Activated naive CD4-positive, alpha-beta T cell treated with anti-CD3 and anti-CD28 coated beads, Interleukin-2, amount 10 ng/mL, durations not matched to agents 7 days and 5 days (primary cell): ENCODE results near the gene CD52.
"Not testable (repeated sequence)": the region's sequence is repeated elsewhere in the genome, so short reads cannot be mapped to it uniquely, and the experiment has no call there.

Experiments
- CTCF ChIA-PET: fragments of 350-600 bp; sonication (Branson Sonifier 250); formaldehyde crosslinking; loops from one replicate; lab custom pipeline; 2021; ENCODE audit warnings: antibody characterized with exemption; lab: Charles Lee
- DNase-seq: peaks from one replicate; pipeline ENCODE4 v3.0.0-alpha.2; 2020
- H3K27ac Mint-ChIP-seq: one replicate; pipeline ENCODE4 v1.8.0; 2021; ENCODE audit warnings: mild to moderate bottlenecking, moderate library complexity, mixed read lengths
- H3K27me3 Mint-ChIP-seq: one replicate; pipeline ENCODE4 v1.8.0; 2021; ENCODE audit warnings: mild to moderate bottlenecking, mixed read lengths
- H3K36me3 Mint-ChIP-seq: one replicate; pipeline ENCODE4 v1.8.0; 2021; ENCODE audit warnings: mixed read lengths
- H3K4me1 Mint-ChIP-seq: one replicate; pipeline ENCODE4 v1.8.0; 2021; ENCODE audit warnings: mixed read lengths
- H3K4me3 Mint-ChIP-seq: one replicate; pipeline ENCODE4 v1.8.0; 2021; ENCODE audit warnings: mild to moderate bottlenecking, moderate library complexity, mixed read lengths
- H3K9me3 Mint-ChIP-seq: one replicate; pipeline ENCODE4 v1.8.0; 2021; ENCODE audit warnings: mixed read lengths

The CD52 gene

DNA sequence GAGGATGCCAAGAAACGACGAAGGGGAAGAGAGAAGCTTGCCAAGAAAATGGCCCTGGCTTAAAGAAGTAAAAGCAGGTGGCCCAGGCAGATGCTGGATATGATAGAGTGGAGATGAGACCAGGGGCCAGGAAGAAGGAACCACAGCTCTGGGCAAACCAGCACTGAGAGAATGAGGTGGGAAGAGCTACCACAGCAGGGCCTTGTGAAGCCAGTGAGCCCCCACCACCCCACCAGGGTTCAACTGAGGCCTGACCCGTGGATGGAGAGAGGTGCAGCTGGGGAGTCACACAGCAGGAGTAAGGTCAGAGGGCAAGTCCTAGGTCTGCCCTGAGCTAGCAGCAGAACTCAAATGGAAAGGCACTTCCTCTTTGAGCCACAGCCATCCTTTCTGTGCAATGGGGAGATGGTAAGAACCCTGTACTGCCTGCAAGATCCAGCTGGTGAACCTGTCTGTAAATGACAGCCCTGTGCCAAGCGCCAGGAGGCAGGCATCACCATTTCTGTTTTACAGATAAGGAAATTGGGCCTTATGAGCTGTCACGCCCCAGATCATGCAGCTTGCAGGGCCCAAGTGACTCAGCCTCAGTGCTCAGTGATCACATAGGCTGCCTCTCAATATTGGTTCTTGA is 29.3 kb upstream of the CD52 start:
- H3K27me3 Mint-ChIP-seq = no peaks in the 10 kb centered on the region
- peak overlapping the region; percentile 98 for H3K27ac Mint-ChIP-seq
- CTCF ChIA-PET = interaction anchor here (0.6 to 18.0 kb wide), 15 partner anchors 9 to 129 kb away, joined by 3 to 632 read pairs (median 6); partner anchors contain the start of genes CD52, CEP85, SH3BGRL3 and UBXN11
- peak; percentile 76 for DNase-seq
- H3K4me1 Mint-ChIP-seq = peaks cover 91% of the 10 kb centered on the region
- peaks cover 30% of the 10 kb centered on the region for H3K36me3 Mint-ChIP-seq
- peak overlapping the region; percentile 37 for H3K4me3 Mint-ChIP-seq
- no peaks in the 10 kb centered on the region for H3K9me3 Mint-ChIP-seq

GRCh38 chr1:26289158-26290059 is 28.3 kb upstream of the CD52 start:
- no peaks in the 10 kb centered on the region for H3K27me3 Mint-ChIP-seq
- H3K9me3 Mint-ChIP-seq = no peaks in the 10 kb centered on the region
- CTCF ChIA-PET = interaction anchor here (1.2 to 18.0 kb wide), 12 partner anchors 10 to 128 kb away, joined by 3 to 632 read pairs (median 7); partner anchors contain the start of genes CD52, CEP85 and UBXN11
- peaks cover 31% of the 10 kb centered on the region for H3K36me3 Mint-ChIP-seq
- peak; percentile 66 for DNase-seq
- peaks cover 81% of the 10 kb centered on the region for H3K4me1 Mint-ChIP-seq
- peak overlapping the region; percentile 98 for H3K27ac Mint-ChIP-seq
- H3K4me3 Mint-ChIP-seq = peak overlapping the region; percentile 53

GRCh38 chr1:26290122-26290881 is 27.5 kb upstream of the CD52 start:
- DNase-seq = no peak
- peak overlapping the region; percentile 53 for H3K4me3 Mint-ChIP-seq
- H3K4me1 Mint-ChIP-seq = peaks cover 72% of the 10 kb centered on the region
- peak overlapping the region; percentile 98 for H3K27ac Mint-ChIP-seq
- CTCF ChIA-PET = interaction anchor here (2.7 to 18.0 kb wide), 5 partner anchors 11 to 127 kb away, joined by 9 to 632 read pairs (median 76); partner anchors contain the start of genes CD52 and UBXN11
- H3K9me3 Mint-ChIP-seq = no peaks in the 10 kb centered on the region
- H3K36me3 Mint-ChIP-seq = peaks cover 22% of the 10 kb centered on the region
- H3K27me3 Mint-ChIP-seq = no peaks in the 10 kb centered on the region

DNA sequence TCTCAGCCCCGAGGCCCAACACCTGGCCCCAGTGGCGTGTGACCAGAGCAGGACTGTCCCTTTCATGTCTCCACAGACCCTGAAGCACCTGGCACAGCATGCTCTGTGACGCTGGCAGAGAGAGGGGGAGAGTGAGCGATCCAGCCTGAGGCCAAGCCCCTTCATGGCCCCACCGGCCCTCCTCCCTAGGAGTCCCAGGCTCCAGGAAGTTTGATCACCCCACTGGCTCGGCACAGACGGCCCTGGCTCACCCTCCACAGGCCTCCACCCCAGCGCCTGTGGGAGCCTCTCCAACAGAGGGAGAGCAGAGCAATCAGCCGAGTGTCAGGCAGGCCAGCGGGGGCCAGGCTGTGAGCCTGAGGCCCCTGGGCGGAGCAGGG is 26.9 kb upstream of the CD52 start:
- Mint-ChIP-seq H3K27me3 (no peaks in the 10 kb centered on the region), H3K4me3 (no peak overlapping the region), H3K4me1 (peaks cover 66% of the 10 kb centered on the region)

GRCh38 chr1:26291433-26291832 is 26.3 kb upstream of the CD52 start:
- peaks cover 61% of the 10 kb centered on the region for H3K4me1 Mint-ChIP-seq
- H3K27ac Mint-ChIP-seq = peak overlapping the region; percentile 98
- no peaks in the 10 kb centered on the region for H3K27me3 Mint-ChIP-seq
- peaks cover 29% of the 10 kb centered on the region for H3K36me3 Mint-ChIP-seq
- DNase-seq = no peak
- H3K4me3 Mint-ChIP-seq = no peak overlapping the region
- no peaks in the 10 kb centered on the region for H3K9me3 Mint-ChIP-seq
- CTCF ChIA-PET = no interaction called here

More for the DNA sequence above, 26.9 kb upstream of the CD52 start:
- Mint-ChIP-seq H3K36me3 (peaks cover 24% of the 10 kb centered on the region), H3K27ac (peak overlapping the region; percentile 98), H3K9me3 (no peaks in the 10 kb centered on the region)
- CTCF ChIA-PET = interaction anchor here (7.1 to 18.0 kb wide), 3 partner anchors 15 to 32 kb away, joined by 76 to 632 read pairs (median 119); partner anchors contain the start of genes CD52 and UBXN11
- DNase-seq = no peak

GRCh38 chr1:26291939-26292338 is 25.8 kb upstream of the CD52 start:
- no peak overlapping the region for H3K4me3 Mint-ChIP-seq
- H3K27ac Mint-ChIP-seq = peak overlapping the region; percentile 98
- peaks cover 29% of the 10 kb centered on the region for H3K36me3 Mint-ChIP-seq
- no peak for DNase-seq
- no peaks in the 10 kb centered on the region for H3K9me3 Mint-ChIP-seq
- peaks cover 55% of the 10 kb centered on the region for H3K4me1 Mint-ChIP-seq
- CTCF ChIA-PET = interaction anchor here (0.9 kb wide), 1 partner anchor 25 kb away, joined by 3 read pairs; no protein-coding TSS in a partner anchor
- H3K27me3 Mint-ChIP-seq = no peaks in the 10 kb centered on the region

- CTCF ChIA-PET = interaction anchor here (0.6 to 0.9 kb wide), 2 partner anchors 8 to 24 kb away, joined by 3 read pairs; no protein-coding TSS in a partner anchor
- H3K27me3 Mint-ChIP-seq, H3K4me3 Mint-ChIP-seq, H3K9me3 Mint-ChIP-seq, DNase-seq: not testable (repeated sequence)
- peaks cover 48% of the 10 kb centered on the region for H3K4me1 Mint-ChIP-seq
- H3K36me3 Mint-ChIP-seq = peaks cover 29% of the 10 kb centered on the region
- peak overlapping the region; percentile 55 for H3K27ac Mint-ChIP-seq
These were observed 25.0 kb upstream of the CD52 start for GRCh38 chr1:26292735-26293134.

- H3K27me3 Mint-ChIP-seq = no peaks in the 10 kb centered on the region
- H3K4me3 Mint-ChIP-seq = no peak overlapping the region
- DNase-seq = no peak
- peaks cover 27% of the 10 kb centered on the region for H3K36me3 Mint-ChIP-seq
- peaks cover 35% of the 10 kb centered on the region for H3K4me1 Mint-ChIP-seq
- no peak overlapping the region for H3K27ac Mint-ChIP-seq
- H3K9me3 Mint-ChIP-seq = no peaks in the 10 kb centered on the region
- CTCF ChIA-PET = no interaction called here
These were observed 23.8 kb upstream of the CD52 start for GRCh38 chr1:26293911-26294463.

DNA sequence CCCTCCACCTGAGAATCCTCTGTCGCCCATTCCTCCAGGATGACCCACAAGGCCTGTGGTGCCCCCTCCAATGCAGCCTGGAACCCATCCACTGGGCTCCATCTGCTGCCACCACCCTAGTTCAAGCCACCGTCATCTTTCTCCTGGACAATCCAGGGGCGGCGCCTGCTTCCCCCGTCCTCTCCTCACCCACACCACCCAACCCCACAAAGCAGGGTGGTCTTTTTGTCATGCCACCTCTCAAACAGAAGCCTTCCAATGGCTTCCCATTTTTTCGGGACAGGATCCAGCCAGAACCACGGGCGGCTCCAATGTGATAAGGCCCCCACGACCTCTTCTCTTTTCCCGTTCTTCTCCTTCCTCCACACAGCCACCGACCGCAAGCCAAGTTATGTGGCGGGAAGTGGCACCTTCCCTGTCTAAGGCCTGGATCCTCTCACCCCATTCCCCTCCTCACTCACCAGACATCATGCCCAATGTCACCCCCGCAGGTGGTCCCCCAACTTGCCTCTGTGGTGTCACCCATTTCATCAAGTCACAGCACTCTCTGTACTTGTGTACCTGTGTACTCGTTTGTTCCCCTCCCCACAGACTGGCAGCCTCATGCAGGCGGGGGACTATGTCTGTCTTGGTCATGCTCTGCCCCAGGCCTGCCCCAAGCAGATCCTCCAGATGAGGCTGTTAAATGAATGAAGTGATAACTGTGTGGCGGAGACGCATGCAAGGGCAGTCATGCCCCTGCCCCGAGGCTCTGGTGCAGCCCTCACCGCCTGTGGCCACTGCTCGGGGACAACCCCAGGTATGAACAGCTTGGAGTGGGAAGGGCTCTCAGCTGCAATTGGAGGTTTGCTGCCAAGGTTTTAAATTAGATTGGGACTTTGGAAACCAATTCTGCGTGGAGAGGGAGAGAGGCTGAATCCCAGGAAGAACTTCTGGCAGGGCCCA is 22.3 kb upstream of the CD52 start:
- H3K9me3 Mint-ChIP-seq = no peaks in the 10 kb centered on the region
- H3K27me3 Mint-ChIP-seq = no peaks in the 10 kb centered on the region
- CTCF ChIA-PET = interaction anchor here (1.0 kb wide), 1 partner anchor 20 kb away, joined by 3 read pairs; no protein-coding TSS in a partner anchor
- H3K4me3 Mint-ChIP-seq = no peak overlapping the region
- H3K27ac Mint-ChIP-seq = peak overlapping the region; percentile 4
- DNase-seq = no peak
- peaks cover 25% of the 10 kb centered on the region for H3K4me1 Mint-ChIP-seq
- H3K36me3 Mint-ChIP-seq = peaks cover 28% of the 10 kb centered on the region

GRCh38 chr1:26296340-26297056 is 21.3 kb upstream of the CD52 start:
- H3K27me3 Mint-ChIP-seq = no peaks in the 10 kb centered on the region
- peaks cover 20% of the 10 kb centered on the region for H3K4me1 Mint-ChIP-seq
- no peak overlapping the region for H3K4me3 Mint-ChIP-seq
- H3K9me3 Mint-ChIP-seq = no peaks in the 10 kb centered on the region
- no peak overlapping the region for H3K27ac Mint-ChIP-seq
- DNase-seq = no peak
- peaks cover 28% of the 10 kb centered on the region for H3K36me3 Mint-ChIP-seq
- CTCF ChIA-PET = interaction anchor here (1.0 kb wide), 1 partner anchor 21 kb away, joined by 3 read pairs; no protein-coding TSS in a partner anchor

GRCh38 chr1:26297057-26297790 is 20.5 kb upstream of the CD52 start:
- H3K27me3 Mint-ChIP-seq = no peaks in the 10 kb centered on the region
- H3K9me3 Mint-ChIP-seq = no peaks in the 10 kb centered on the region
- peaks cover 13% of the 10 kb centered on the region for H3K4me1 Mint-ChIP-seq
- H3K4me3 Mint-ChIP-seq = no peak overlapping the region
- CTCF ChIA-PET = interaction anchor here (1.0 kb wide), 1 partner anchor 22 kb away, joined by 3 read pairs; no protein-coding TSS in a partner anchor
- peaks cover 23% of the 10 kb centered on the region for H3K36me3 Mint-ChIP-seq
- H3K27ac Mint-ChIP-seq = no peak overlapping the region
- DNase-seq = no peak
